ENCODE data around the gene TRAPPC14.

GRCh38 chr7:100119072-100119969, 39.2 kb downstream of the TRAPPC14 start, which contains the start of the genes CNPY4 and TAF6:
- TF ChIP-seq CTCF (IDR thresholded peaks at IDR 0.05) (no peak), EZH2 (IDR thresholded peaks at IDR 0.05) (no peak)

Data from neural progenitor cell (in vitro differentiated cells).